ENCODE results near the gene PPM1D.

DNA sequence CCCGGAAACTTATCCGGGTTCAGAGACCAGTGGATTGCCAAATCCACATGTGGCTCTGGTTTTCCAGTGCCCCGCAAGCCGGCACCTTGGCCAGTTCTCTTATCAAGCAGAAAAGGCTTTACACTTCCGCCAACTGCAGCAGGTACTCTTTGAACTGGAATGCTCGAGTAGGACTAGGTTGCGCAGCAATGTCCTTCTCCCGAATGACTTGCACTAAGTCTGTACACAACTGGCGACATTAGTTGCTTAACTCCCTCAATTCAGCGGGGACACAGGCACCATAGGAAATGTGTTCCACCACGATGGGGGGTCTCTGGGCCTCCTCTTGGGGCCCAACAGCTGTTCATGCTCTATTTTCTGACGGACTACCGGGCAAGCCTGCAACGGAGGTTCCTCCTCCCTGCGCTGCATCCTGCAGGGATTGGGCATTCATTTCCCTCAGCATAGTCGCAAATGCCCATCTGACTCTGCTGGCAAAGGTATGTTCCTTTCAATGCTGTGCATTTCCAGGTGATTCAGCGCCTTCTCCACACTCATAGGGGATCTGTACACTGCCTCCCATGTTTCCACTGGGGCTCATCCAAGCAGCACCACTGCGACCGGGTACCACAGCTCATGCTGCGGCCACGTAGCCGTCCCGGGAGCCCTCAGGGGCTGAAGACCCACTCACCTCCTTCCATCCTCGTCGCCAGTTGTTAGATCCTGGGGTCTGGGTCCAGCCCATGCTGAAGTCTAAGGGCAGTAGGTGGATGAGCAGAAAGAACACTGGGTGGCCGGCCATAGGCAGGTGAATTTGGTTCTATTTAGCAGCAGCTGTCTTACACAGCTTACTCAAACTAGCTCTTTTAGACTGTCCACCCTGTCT, 39.8 kb upstream of the PPM1D start:
- TF ChIP-seq, protein P1, sequence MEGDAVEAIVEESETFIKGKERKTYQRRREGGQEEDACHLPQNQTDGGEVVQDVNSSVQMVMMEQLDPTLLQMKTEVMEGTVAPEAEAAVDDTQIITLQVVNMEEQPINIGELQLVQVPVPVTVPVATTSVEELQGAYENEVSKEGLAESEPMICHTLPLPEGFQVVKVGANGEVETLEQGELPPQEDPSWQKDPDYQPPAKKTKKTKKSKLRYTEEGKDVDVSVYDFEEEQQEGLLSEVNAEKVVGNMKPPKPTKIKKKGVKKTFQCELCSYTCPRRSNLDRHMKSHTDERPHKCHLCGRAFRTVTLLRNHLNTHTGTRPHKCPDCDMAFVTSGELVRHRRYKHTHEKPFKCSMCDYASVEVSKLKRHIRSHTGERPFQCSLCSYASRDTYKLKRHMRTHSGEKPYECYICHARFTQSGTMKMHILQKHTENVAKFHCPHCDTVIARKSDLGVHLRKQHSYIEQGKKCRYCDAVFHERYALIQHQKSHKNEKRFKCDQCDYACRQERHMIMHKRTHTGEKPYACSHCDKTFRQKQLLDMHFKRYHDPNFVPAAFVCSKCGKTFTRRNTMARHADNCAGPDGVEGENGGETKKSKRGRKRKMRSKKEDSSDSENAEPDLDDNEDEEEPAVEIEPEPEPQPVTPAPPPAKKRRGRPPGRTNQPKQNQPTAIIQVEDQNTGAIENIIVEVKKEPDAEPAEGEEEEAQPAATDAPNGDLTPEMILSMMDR (conservative IDR thresholded peaks at IDR 0.05; ENCODE audit: low read length): no peak
- TF ChIP-seq EZH2phosphoT487 (IDR thresholded peaks at IDR 0.05; ENCODE audit: borderline replicate concordance, low read depth, low read length): no peak
